ENCODE data around the gene APCDD1.

Gene APCDD1

DNA sequence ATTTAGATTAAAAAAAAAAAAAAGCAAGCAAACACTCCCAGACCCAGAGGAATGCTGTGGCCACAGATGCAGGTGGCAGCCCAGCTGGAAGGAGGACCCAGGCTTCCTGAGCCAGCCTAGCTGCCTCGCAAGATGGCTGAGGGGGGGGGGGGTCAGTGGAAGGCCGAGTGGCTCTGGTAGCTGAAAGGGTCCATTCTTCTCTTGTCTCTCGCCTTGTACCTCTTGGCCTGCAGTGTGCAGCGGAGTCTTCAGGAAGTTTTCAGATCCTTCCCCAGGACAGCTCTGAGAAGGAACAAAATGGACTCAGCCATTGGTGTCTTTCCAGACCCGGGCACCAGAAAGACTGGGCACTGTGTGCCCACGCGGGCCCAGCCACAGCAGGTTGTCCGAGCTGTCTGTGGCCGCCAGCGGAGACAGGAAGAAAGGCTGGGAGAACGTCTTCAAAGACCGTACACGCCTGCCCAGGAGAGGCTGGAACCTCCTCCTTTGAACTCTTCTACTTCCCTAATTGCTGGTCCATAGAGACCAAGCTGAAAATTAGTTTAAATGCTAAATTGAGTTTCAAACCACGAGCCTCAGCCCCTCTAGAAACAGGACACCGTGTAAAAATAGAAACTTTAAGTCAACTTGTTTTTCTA lies 21.3 kb downstream of the APCDD1 start:
- TF ChIP-seq, protein P1, sequence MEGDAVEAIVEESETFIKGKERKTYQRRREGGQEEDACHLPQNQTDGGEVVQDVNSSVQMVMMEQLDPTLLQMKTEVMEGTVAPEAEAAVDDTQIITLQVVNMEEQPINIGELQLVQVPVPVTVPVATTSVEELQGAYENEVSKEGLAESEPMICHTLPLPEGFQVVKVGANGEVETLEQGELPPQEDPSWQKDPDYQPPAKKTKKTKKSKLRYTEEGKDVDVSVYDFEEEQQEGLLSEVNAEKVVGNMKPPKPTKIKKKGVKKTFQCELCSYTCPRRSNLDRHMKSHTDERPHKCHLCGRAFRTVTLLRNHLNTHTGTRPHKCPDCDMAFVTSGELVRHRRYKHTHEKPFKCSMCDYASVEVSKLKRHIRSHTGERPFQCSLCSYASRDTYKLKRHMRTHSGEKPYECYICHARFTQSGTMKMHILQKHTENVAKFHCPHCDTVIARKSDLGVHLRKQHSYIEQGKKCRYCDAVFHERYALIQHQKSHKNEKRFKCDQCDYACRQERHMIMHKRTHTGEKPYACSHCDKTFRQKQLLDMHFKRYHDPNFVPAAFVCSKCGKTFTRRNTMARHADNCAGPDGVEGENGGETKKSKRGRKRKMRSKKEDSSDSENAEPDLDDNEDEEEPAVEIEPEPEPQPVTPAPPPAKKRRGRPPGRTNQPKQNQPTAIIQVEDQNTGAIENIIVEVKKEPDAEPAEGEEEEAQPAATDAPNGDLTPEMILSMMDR (IDR thresholded peaks at IDR 0.05; ENCODE audit: control insufficient read depth, insufficient read depth, low read depth, low read length, missing control alignments): no peak
- no peak for DNase-seq (ENCODE audit: low read depth)
- H3K4me3 ChIP-seq (ENCODE audit: control insufficient read depth, low read depth, low read length): no peak overlapping the region

DNA sequence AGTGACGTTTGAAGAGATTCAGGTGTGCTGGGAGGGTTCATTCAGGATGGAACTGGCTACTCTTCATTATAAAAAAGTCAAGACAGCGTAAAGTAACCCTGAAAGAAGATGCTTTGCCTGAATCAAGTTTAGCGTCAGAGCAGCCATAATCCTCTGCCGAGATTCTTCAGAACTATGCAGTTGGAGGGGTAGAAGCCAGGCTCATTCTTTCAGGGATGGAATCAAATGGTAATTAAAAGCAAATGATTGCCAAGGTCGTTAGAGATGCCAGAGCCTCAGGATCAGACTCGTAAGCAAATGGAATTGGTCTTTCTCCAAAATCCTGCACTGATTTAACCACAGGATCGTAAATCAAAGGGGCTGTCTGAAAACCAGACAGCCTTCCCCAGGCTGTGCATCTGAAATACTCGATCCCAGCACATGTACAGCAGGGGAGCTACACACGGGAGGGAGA lies 21.9 kb downstream of the APCDD1 start:
- TF ChIP-seq, protein P1 (IDR thresholded peaks at IDR 0.05; ENCODE audit: control insufficient read depth, insufficient read depth, low read depth, low read length, missing control alignments): no peak
- H3K4me3 ChIP-seq (ENCODE audit: control insufficient read depth, low read depth, low read length): no peak overlapping the region
- peak; percentile 74 for DNase-seq (ENCODE audit: low read depth)

GRCh38 chr18:10477121-10477862 lies 22.9 kb downstream of the APCDD1 start:
- TF ChIP-seq, protein P1 (IDR thresholded peaks at IDR 0.05; ENCODE audit: control insufficient read depth, insufficient read depth, low read depth, low read length, missing control alignments): no peak
- no peak for DNase-seq (ENCODE audit: low read depth)
- H3K4me3 ChIP-seq (ENCODE audit: control insufficient read depth, low read depth, low read length): no peak overlapping the region

GRCh38 chr18:10477863-10478260 lies 23.4 kb downstream of the APCDD1 start:
- no peak for DNase-seq (ENCODE audit: low read depth)
- TF ChIP-seq, protein P1 (IDR thresholded peaks at IDR 0.05; ENCODE audit: control insufficient read depth, insufficient read depth, low read depth, low read length, missing control alignments): no peak
- H3K4me3 ChIP-seq (ENCODE audit: control insufficient read depth, low read depth, low read length): no peak overlapping the region

- no peak overlapping the region for H3K4me3 ChIP-seq (ENCODE audit: control insufficient read depth, low read depth, low read length)
- DNase-seq (ENCODE audit: low read depth): no peak
- TF ChIP-seq, protein P1 (IDR thresholded peaks at IDR 0.05; ENCODE audit: control insufficient read depth, insufficient read depth, low read depth, low read length, missing control alignments): no peak
Observed at GRCh38 chr18:10481831-10482230, 27.4 kb downstream of the APCDD1 start.

DNA sequence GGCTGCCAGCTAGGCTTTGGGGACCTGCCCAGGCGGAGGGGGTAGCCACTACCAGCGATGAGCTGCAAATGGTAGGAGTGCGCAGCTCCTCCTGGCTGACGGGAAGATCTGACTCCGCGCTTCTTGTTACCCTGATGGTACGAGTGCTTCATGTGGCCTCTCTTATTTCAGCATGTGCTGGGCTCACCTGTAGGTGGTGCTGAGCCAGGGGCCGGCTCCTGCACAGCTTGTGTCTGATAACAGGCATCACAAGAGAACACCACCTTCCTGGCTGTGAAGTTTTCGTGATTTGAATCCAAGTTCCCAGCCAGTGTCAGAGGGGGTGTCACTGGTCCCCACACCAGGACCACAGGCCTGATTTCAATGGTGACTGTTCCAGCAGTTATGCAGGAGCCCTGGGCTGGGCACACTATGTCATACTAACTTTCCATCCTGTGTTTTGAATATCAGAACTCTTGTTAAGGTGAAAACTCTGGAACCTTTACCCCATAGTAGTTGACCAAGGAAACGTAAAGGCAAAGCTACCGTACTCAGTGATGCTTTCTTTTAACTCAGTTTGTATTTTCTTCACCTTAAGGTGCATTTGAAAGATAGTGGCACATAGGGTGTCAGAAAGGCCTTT lies 28.0 kb downstream of the APCDD1 start:
- no peak for DNase-seq (ENCODE audit: low read depth)
- no peak overlapping the region for H3K4me3 ChIP-seq (ENCODE audit: control insufficient read depth, low read depth, low read length)
- TF ChIP-seq, protein P1 (IDR thresholded peaks at IDR 0.05; ENCODE audit: control insufficient read depth, insufficient read depth, low read depth, low read length, missing control alignments): no peak
